HL-60 (cell line): ENCODE results near the gene ADAM20.

ENCODE experiments used
- CTCF ChIP-seq: IDR thresholded peaks from one replicate; pipeline ENCODE4 v1.5.1; 2011; ENCODE audit warnings: low read length, control low read depth, inconsistent platforms; ENCODE audit not compliant: insufficient read depth
- POLR2AphosphoS5 ChIP-seq: IDR thresholded peaks from 2 replicates; pipeline ENCODE4 v1.6.1; 2012; ENCODE audit warnings: low read depth
- REST ChIP-seq: IDR thresholded peaks from 2 replicates; pipeline ENCODE4 v1.6.1; 2012; ENCODE audit warnings: low read depth; ENCODE audit not compliant: insufficient replicate concordance

- no peak for TF ChIP-seq CTCF
- no peak for TF ChIP-seq POLR2AphosphoS5
- TF ChIP-seq REST, result no peak
Observed at GRCh38 chr14:70489579-70490200, 45.1 kb downstream of the ADAM20 start.
